Activated T-cell treated with anti-CD3 and anti-CD28 coated beads for 1 hour (primary cell): ENCODE data around the gene C1QTNF9.
"Not testable (repeated sequence)": the region's sequence is repeated elsewhere in the genome, so short reads cannot be mapped to it uniquely, and the experiment has no call there.

Source experiments
- DNase-seq: peaks from one replicate; pipeline ENCODE4 v3.0.0-alpha.2; 2020; ENCODE audit warnings: low read depth

The C1QTNF9 gene

GRCh38 chr13:24362435-24362952 lies 53.1 kb downstream of the C1QTNF9 start:
- no peak for DNase-seq

DNA sequence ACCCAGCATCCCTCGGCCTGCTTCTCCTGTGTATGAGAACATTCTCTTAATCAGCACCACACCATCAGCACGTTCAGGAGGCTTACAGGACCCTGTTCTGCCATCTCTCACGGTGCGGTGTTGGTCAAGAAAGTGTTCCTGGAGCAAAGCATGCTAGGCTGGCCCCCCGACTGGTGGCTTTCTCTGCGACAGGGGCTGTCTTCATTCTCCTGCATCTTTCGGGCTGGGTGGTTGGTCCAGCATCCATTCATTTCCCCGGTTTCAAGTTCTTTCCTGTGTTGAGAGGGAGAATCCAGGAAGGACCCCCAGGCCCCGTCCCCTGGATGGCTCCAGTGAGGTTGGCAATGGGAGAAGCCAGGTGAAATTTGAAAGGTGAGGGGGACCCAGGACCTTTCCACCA lies 55.8 kb downstream of the C1QTNF9 start:
- DNase-seq: no peak

- not testable (repeated sequence) for DNase-seq
Measured at GRCh38 chr13:24366315-24366714, 56.9 kb downstream of the C1QTNF9 start.

DNA sequence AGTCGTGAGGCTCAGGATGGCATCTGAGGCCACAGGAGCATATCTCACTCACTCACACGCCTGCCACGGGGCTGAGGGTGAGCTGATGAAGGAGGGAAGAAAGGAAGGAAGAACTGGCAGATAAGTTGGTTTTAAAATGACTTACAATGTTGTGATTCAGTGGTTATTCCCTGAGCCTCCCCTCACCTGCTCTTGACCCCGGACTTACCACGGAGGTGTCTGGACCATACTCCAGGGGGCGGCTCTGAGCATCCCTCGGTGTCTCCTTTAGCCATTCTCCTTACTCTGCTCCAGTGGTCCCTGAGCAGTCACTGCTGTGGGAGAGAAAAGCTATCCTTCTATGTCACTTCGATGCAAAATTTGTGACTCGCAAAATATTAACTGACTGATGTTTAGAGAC lies 61.9 kb downstream of the C1QTNF9 start:
- DNase-seq: not testable (repeated sequence)
